Right atrium auricular region (tissue), 2 donors: ENCODE measurements around the gene PTGFRN. TPM values are rescaled to one million over a fixed set of nuclear protein-coding genes. Genes with fewer than 3 reads are reported as not detected.

ENCODE experiments used
- DNase-seq: peaks from one replicate; pipeline ENCODE4 v3.0.0-alpha.2; 2019; ENCODE audit warnings: low spot score
- H3K27ac ChIP-seq, 2 donors: fragments of 200-600 bp; sonication (generic); 1 replicate in 1 of 2; 2 replicates in 1 of 2; pipeline ENCODE4 v1.5.1; 2016 to 2019
- H3K27me3 ChIP-seq, 2 donors: fragments of 200-600 bp; sonication (generic); one replicate each; pipeline versions ENCODE4 v1.5.1 to v1.6.0; 2017 to 2019
- H3K36me3 ChIP-seq: fragments of 200-600 bp; sonication (generic); one replicate; pipeline ENCODE4 v1.5.1; 2016
- H3K4me1 ChIP-seq, 2 donors: fragments of 200-600 bp; sonication (generic); one replicate each; pipeline versions ENCODE4 v1.5.1 to v1.6.0; 2017 to 2019
- H3K4me3 ChIP-seq, 2 donors: fragments of 200-600 bp; sonication (generic); 1 replicate in 1 of 2; 2 replicates in 1 of 2; pipeline ENCODE4 v1.5.1; 2017 to 2019; ENCODE audit warnings: mild to moderate bottlenecking in 1 of 2, moderate library complexity in 1 of 2
- H3K9me3 ChIP-seq, 2 donors: fragments of 200-600 bp; sonication (generic); one replicate each; pipeline ENCODE4 v1.5.1; 2019
- total RNA-seq, 2 donors: library from RNA; depleted of rRNA; stranded (reverse); fragments of >200 nt; gene quantifications; one replicate each; pipeline ENCODE4 v1.1.0, GENCODE V29; 2016
- TF ChIP-seq, protein P1 (sequence below), 2 donors: fragments of 200-600 bp; sonication (generic); IDR thresholded peaks; one replicate each; pipeline ENCODE4 v1.5.1; 2019; ENCODE audit warnings: antibody characterized with exemption in 2 of 2

PTGFRN gene
- total RNA-seq, 2 donors from 2014 or later, result 129 to 141 TPM

DNA sequence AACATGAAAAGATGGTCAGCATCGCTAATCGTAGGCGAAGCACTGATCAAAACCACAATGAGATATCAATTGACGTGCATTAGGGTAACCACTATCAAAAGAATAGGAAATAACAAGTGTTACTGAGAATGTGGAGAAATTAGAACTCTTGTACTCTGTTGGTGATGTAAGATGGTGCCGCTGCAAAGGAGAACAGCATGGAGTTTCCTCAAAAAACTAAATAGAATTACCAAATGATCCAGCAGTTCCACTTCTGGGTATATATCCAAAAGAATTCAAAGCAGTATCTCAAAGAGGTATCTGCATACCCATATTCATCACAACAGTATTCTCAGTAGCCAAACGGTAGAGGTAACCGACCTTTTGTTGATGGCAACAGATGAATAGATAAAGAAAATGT lies 83.6 kb downstream of the PTGFRN start:
- no peak overlapping the region for H3K27ac ChIP-seq
- DNase-seq, result no peak
- H3K4me1 ChIP-seq, result peaks cover 0 to 25% of the 10 kb centered on the region in 2 donors
- H3K27me3 ChIP-seq, result no peaks in the 10 kb centered on the region
- H3K9me3 ChIP-seq, result no peaks in the 10 kb centered on the region
- H3K36me3 ChIP-seq, result peaks cover 4% of the 10 kb centered on the region
- no peak overlapping the region for H3K4me3 ChIP-seq
- TF ChIP-seq, protein P1, sequence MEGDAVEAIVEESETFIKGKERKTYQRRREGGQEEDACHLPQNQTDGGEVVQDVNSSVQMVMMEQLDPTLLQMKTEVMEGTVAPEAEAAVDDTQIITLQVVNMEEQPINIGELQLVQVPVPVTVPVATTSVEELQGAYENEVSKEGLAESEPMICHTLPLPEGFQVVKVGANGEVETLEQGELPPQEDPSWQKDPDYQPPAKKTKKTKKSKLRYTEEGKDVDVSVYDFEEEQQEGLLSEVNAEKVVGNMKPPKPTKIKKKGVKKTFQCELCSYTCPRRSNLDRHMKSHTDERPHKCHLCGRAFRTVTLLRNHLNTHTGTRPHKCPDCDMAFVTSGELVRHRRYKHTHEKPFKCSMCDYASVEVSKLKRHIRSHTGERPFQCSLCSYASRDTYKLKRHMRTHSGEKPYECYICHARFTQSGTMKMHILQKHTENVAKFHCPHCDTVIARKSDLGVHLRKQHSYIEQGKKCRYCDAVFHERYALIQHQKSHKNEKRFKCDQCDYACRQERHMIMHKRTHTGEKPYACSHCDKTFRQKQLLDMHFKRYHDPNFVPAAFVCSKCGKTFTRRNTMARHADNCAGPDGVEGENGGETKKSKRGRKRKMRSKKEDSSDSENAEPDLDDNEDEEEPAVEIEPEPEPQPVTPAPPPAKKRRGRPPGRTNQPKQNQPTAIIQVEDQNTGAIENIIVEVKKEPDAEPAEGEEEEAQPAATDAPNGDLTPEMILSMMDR (IDR thresholded peaks at IDR 0.05), result no peak

DNA sequence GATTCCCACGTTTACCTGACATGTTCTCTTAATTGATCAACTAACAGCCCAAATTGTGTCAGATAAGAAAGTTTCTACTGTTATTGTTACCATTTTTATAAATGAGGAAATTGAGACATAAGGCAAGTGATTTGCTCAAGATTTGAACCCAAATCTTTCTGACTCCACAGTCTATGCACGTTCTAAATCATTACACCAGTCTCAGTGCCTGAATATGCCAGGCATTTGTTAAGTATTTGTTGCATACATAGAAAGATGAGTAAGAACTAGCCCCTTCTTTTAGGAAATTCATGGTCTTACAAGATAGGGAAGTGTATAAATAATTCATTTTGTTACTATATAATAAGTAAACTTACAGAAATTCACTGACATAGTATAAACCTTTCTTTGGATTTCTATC lies 84.7 kb downstream of the PTGFRN start:
- H3K27ac ChIP-seq, result no peak overlapping the region
- DNase-seq, result no peak
- H3K27me3 ChIP-seq, result no peaks in the 10 kb centered on the region
- no peak overlapping the region for H3K4me3 ChIP-seq
- no peaks in the 10 kb centered on the region for H3K9me3 ChIP-seq
- peaks cover 0 to 14% of the 10 kb centered on the region in 2 donors for H3K4me1 ChIP-seq
- peaks cover 4% of the 10 kb centered on the region for H3K36me3 ChIP-seq
- TF ChIP-seq, protein P1 (IDR thresholded peaks at IDR 0.05), result no peak

DNA sequence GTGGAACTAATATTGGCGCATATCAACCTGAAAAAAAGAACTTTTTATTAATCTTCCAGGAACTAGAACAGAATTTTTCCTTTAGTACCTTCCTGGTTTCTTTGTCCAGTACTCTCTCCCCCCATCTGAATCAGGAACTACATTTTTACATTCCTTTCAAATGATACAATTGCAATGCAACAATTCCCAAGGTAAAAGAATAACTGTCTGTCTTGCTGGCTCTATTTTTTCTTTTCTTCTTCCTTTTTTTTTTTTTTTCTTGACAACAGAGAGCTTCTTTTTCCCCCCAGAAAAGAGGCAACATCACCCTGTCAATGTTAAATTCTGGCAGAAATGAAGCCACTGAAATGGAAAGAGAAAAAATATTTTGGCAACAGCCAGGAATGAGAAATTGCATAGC lies 87.3 kb downstream of the PTGFRN start:
- Histone ChIP-seq H3K27ac (no peak overlapping the region), H3K4me1 (no peaks in the 10 kb centered on the region), H3K36me3 (no peaks in the 10 kb centered on the region), H3K27me3 (no peaks in the 10 kb centered on the region), H3K9me3 (no peaks in the 10 kb centered on the region), H3K4me3 (no peak overlapping the region)
- no peak for DNase-seq
- TF ChIP-seq, protein P1 (IDR thresholded peaks at IDR 0.05), result no peak

DNA sequence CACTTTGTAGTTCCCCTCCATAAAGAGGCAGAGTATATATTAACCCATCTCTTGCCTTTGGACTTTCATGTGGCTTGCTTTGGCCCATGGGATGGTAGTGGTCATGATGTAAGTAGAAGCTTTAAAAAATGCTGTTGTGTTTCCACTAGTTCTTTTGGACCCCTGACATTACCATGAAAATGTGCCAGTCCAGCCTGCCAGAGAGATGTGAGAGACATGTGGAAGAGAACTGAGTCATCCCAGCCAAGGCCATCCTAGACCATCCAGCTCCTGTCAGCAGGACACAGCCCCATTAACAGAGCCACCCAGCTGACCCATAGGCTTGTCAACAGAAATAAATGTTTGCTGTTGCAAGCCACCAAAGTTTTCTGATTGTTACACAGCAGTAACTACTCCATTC lies 87.9 kb downstream of the PTGFRN start:
- TF ChIP-seq, protein P1 (IDR thresholded peaks at IDR 0.05), result no peak
- Histone ChIP-seq H3K4me1 (no peaks in the 10 kb centered on the region), H3K9me3 (no peaks in the 10 kb centered on the region), H3K27ac (no peak overlapping the region), H3K4me3 (no peak overlapping the region), H3K36me3 (no peaks in the 10 kb centered on the region), H3K27me3 (no peaks in the 10 kb centered on the region)
- DNase-seq, result no peak

DNA sequence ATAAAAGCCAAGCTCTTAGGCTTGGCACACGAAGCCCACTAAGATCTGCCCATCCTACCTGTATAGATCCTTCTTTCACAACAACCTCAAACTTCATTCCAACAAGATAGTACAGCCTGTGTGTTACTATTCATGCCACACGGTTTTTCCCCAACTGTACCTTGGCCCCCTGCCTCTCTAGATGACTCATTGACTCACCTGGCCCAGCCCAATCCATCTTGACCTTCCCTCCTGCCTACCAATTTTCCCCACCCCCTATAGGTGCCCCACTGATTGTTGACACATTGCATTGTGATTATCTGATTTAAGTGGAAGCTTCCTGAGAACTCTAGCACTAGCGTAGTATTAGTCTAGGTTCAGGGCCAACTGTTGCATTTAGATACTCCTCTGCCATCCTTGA lies 89.9 kb downstream of the PTGFRN start:
- TF ChIP-seq, protein P1 (IDR thresholded peaks at IDR 0.05), result no peak
- no peaks in the 10 kb centered on the region for H3K27me3 ChIP-seq
- no peak overlapping the region for H3K27ac ChIP-seq
- no peaks in the 10 kb centered on the region for H3K36me3 ChIP-seq
- DNase-seq, result no peak
- H3K9me3 ChIP-seq, result no peaks in the 10 kb centered on the region
- no peaks in the 10 kb centered on the region for H3K4me1 ChIP-seq
- H3K4me3 ChIP-seq, result no peak overlapping the region

DNA sequence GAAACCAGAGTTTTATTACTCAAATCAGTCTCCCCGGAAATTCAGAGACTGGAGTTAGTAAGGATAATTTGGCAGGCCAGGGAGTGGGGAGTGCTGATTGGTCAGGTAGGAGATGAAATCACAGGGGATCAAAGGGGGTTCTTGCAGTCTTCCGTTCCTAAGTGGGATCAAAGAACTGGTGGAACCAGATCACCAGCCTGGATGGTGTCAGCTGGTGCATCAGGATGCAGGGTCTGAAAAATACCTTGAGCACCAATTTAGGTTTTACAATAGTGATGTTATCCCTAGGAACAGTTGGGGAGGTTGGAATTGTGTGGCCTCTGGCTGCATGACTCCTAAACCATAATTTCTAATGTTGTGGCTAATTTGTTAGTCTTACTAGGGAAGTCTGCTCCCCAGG lies 90.4 kb downstream of the PTGFRN start:
- no peaks in the 10 kb centered on the region for H3K36me3 ChIP-seq
- TF ChIP-seq, protein P1 (IDR thresholded peaks at IDR 0.05), result no peak
- no peak overlapping the region for H3K4me3 ChIP-seq
- no peaks in the 10 kb centered on the region for H3K9me3 ChIP-seq
- no peak for DNase-seq
- H3K4me1 ChIP-seq, result no peaks in the 10 kb centered on the region
- no peak overlapping the region for H3K27ac ChIP-seq
- no peaks in the 10 kb centered on the region for H3K27me3 ChIP-seq
